ENCODE results near the gene PPP1R3C.

The PPP1R3C gene

DNA sequence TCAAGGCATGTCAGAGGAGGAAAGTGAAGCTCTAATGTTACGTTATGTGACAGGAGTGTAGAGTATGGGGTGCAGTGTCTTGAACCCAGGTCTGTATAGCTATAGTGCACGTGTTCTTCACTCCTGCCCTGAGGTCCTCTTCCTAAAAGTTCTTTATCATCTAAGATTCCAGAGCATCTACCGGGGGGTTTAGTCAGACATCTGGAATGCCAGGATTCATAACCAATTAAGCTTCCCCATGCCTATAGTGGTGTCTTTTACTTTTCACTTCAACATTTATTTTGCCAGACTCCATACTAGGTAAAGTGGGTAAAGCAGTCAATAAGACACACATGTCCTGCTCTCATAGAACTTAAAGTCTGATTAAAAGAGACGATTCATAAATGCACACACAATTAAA lies 22.4 kb downstream of the PPP1R3C start:
- no peak overlapping the region for H3K4me3 ChIP-seq (ENCODE audit: low read depth, low read length)
- DNase-seq (ENCODE audit: low read depth), result no peak

DNA sequence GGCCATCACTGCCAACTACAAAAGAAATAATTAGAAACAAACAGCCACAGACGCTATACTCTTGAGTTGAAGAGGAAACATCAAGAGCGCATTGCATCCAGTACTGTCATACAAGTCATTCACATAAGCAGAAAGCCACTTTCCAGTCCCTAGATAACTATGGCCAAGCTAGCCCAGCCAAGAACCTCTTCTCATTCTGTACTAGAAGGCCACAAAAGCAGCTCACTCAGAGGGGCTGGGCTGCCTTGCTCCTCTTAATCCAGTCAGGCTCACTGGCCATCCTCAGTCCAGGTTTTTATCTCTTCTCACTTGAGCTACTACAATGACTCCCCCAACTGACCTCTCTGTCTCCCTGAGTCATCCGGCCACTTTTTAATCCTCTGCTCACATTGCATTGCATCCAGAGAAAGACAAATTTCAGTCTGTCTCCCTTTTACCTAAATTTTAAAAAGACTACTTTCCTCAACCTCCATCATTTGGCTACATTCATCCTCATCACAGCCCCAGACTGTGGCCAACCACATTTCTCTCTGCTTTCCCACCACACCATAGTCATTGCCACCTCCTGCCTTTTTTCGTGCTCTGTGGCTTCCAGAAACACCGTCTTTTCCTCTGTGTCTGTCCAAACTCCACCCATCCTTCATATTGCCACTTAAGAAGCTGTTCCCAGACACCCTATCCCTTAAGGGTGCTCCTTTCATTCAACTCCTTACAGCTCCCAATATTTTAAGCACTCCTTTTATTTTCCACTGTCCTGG lies 25.0 kb downstream of the PPP1R3C start:
- no peak for DNase-seq (ENCODE audit: low read depth)
- TF ChIP-seq, protein P1, sequence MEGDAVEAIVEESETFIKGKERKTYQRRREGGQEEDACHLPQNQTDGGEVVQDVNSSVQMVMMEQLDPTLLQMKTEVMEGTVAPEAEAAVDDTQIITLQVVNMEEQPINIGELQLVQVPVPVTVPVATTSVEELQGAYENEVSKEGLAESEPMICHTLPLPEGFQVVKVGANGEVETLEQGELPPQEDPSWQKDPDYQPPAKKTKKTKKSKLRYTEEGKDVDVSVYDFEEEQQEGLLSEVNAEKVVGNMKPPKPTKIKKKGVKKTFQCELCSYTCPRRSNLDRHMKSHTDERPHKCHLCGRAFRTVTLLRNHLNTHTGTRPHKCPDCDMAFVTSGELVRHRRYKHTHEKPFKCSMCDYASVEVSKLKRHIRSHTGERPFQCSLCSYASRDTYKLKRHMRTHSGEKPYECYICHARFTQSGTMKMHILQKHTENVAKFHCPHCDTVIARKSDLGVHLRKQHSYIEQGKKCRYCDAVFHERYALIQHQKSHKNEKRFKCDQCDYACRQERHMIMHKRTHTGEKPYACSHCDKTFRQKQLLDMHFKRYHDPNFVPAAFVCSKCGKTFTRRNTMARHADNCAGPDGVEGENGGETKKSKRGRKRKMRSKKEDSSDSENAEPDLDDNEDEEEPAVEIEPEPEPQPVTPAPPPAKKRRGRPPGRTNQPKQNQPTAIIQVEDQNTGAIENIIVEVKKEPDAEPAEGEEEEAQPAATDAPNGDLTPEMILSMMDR (IDR thresholded peaks at IDR 0.05; ENCODE audit: control insufficient read depth, extremely low read depth, insufficient read depth), result no peak

More for the DNA sequence above, 22.4 kb downstream of the PPP1R3C start:
- TF ChIP-seq, protein P1 (IDR thresholded peaks at IDR 0.05; ENCODE audit: control insufficient read depth, extremely low read depth, insufficient read depth), result no peak

DNA sequence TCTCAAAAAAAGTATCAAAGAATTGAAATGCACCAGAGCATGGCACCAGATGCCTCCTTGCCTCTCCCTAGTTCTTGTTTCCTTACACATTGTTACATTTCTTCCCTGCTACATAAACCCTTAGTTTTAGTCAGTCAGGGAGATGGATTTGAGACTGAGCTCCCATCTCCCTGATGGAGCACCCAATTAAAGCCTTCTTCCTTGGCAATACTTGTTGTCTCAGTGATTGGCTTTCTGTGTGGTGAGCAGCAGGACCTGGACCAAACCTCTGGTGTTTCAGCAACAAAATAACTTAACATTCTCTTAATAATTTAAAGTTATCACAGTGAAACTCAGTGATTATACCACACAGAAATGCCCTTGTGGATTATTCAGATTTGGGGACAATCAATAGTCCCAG lies 26.9 kb downstream of the PPP1R3C start:
- TF ChIP-seq, protein P1 (IDR thresholded peaks at IDR 0.05; ENCODE audit: control insufficient read depth, extremely low read depth, insufficient read depth), result no peak
- no peak overlapping the region for H3K4me3 ChIP-seq (ENCODE audit: low read depth, low read length)
- no peak for DNase-seq (ENCODE audit: low read depth)

More for the DNA sequence above, 25.0 kb downstream of the PPP1R3C start:
- no peak overlapping the region for H3K4me3 ChIP-seq (ENCODE audit: low read depth, low read length)

DNA sequence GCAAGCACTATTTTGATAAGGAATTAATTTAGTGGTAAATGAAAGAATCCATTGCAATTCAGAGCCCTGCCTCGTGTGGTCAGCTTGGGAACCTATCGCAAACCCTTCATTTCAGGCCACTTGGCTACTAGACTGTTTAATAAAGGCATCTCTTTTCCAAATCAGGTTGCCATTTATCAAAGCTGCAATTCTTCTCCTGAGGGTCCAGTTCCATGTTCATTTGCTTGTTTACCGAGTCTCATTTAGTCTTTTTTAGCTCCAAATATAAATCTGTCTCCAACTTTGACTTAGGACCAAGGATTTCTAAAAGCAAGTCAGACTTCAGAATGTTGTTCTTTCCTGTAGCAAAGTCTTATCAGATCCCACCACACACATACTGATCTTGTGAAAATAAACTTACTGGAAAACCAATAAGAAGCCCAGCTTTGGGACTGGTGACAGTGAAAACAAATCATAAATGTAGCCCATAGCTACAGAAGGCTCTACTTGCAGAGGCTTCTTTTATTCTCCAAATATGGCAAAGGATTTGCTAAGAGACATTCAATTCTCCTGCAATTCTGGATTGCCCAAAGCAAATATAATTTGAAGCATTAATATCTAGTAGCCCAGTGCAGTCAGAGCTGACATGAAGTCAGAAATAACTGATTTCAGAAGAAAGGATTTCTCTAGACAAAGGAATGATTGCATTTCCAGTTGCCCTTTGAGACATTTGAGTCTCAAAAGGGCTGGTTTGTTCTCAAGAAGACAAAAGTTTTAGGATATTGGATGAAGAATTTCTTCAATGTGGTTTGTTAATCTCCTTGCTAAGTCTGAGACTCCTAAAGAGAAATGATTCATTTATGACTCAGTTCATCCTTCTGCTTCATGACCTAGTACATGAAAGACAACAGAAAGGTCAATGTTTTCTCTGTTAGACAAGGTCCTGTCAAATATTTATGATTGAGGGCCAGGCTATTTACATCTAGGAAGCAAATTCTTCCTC lies 28.0 kb downstream of the PPP1R3C start:
- H3K4me3 ChIP-seq (ENCODE audit: low read depth, low read length), result no peak overlapping the region
- DNase-seq (ENCODE audit: low read depth), result no peak
- TF ChIP-seq, protein P1 (IDR thresholded peaks at IDR 0.05; ENCODE audit: control insufficient read depth, extremely low read depth, insufficient read depth), result no peak

DNA sequence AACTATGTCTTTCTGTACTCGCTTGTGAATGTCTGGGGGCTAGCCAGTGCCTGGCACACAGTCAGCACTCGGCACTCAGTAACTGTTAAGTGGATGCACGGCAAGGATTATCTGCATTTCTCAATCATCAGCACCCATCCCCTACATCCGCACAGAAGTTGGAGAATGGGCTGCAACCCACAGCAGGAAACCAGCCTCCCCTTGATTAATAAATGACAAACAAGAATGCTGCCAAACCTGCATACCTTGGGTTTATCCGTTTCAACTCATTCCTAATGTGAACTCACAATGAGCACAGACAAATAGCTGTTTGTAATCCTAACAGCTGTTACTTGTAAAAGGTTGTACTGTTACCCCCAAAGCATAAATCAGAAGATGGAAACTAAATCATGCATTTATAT lies 28.9 kb downstream of the PPP1R3C start:
- no peak overlapping the region for H3K4me3 ChIP-seq (ENCODE audit: low read depth, low read length)
- TF ChIP-seq, protein P1 (IDR thresholded peaks at IDR 0.05; ENCODE audit: control insufficient read depth, extremely low read depth, insufficient read depth), result no peak
- no peak for DNase-seq (ENCODE audit: low read depth)

DNA sequence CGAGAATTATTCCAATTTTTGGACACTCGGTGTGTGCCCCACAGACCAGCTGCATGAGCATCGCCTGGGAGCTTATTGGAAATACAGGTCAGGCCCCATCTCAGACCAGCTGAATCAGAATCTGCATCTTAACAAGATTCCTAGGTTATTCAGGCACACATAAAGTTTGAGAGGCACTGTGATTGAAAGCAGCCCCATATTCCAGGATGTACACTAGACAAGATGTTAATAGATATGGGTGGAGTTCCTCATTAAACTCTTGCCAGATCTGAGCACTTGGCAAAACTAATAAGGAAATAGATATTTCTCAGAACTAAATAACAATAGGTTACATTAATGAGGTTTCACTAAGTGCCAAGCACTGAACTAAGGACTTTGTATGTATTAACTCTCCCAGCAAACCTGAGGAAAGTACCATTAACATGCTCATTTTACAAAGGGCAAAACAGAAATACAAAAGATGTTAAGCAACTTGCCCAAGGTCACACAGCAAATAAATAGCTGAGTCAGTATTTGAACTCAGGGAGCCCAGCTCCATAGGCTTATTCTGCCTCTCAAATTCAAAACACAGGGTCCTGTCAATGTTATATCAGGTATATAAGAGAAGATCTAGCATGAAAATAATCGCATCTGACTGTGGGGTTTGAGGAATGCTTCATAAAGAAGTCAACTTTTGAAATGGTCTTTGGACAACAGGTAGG lies 29.9 kb downstream of the PPP1R3C start:
- peak; percentile 44 for DNase-seq (ENCODE audit: low read depth)
- TF ChIP-seq, protein P1 (IDR thresholded peaks at IDR 0.05; ENCODE audit: control insufficient read depth, extremely low read depth, insufficient read depth), result no peak
- H3K4me3 ChIP-seq (ENCODE audit: low read depth, low read length), result no peak overlapping the region

Measured in LNCaP clone FGC (cell line).